ENCODE data around the gene STK36. TPM values are rescaled to one million over a fixed set of nuclear protein-coding genes. Genes with fewer than 3 reads are reported as not detected.

The STK36 gene
- total RNA-seq, 1 experiment from 2014 or later: 47.7 TPM

- TF ChIP-seq E2F5 (CRISPR knock-in tag; IDR thresholded peaks at IDR 0.05) (peak; percentile 91), TEAD1 (CRISPR knock-in tag; IDR thresholded peaks at IDR 0.05) (0 out of 2 replicates have a peak, but pooled peaks have one; percentile 20), ZBTB43 (CRISPR knock-in tag; IDR thresholded peaks at IDR 0.05) (no peak)
Measured at GRCh38 chr2:218659258-218659987, 12.5 kb upstream of the STK36 start, which contains the start of the genes BCS1L and ZNF142 (continued).

GRCh38 chr2:218659988-218660358, 11.9 kb upstream of the STK36 start:
- ChIA-PET CTCF (interaction anchor here (0.6 to 2.8 kb wide), 11 partner anchors 12 to 824 kb away, joined by 3 to 26 read pairs (median 7); partner anchors contain the start of genes PLCD4, RNF25, STK36 and TTLL4), POLR2A (interaction anchor here (0.6 to 2.3 kb wide), 11 partner anchors 9 to 401 kb away, joined by 3 to 24 read pairs (median 5); partner anchors contain the start of genes RNF25 and STK36)
- H3K27ac Mint-ChIP-seq: peak overlapping the region; percentile 71; the same call in 1 of the 2 replicates
- H3K4me1 Mint-ChIP-seq: peaks cover 9% of the 10 kb centered on the region
- TF ChIP-seq ZNF671 (CRISPR knock-in tag; IDR thresholded peaks at IDR 0.05) (no peak), ZNF232 (CRISPR knock-in tag; IDR thresholded peaks at IDR 0.05) (0 out of 2 replicates have a peak, but pooled peaks have one; percentile 7)
- H3K4me3 Mint-ChIP-seq: peak overlapping the region; percentile 93
- DNase-seq (ENCODE audit: low spot score) (no peak), ATAC-seq (no peak)
- H3K9me3 Mint-ChIP-seq: no peaks in the 10 kb centered on the region
- H3K27me3 Mint-ChIP-seq (ENCODE audit: low read depth): no peaks in the 10 kb centered on the region
- H3K36me3 Mint-ChIP-seq: peaks cover 44% of the 10 kb centered on the region

GRCh38 chr2:218662377-218662776, 9.5 kb upstream of the STK36 start:
- ChIA-PET CTCF (no interaction called here), POLR2A (no interaction called here)
- DNase-seq (ENCODE audit: low spot score): no peak
- peaks cover 52% of the 10 kb centered on the region for H3K36me3 Mint-ChIP-seq
- H3K27me3 Mint-ChIP-seq (ENCODE audit: low read depth): no peaks in the 10 kb centered on the region
- H3K4me1 Mint-ChIP-seq: peaks cover 9% of the 10 kb centered on the region
- ATAC-seq: no peak
- H3K27ac Mint-ChIP-seq: no peak overlapping the region
- no peak overlapping the region for H3K4me3 Mint-ChIP-seq
- no peaks in the 10 kb centered on the region for H3K9me3 Mint-ChIP-seq
- TF ChIP-seq TEAD1 (CRISPR knock-in tag; IDR thresholded peaks at IDR 0.05): no peak
- TF ChIP-seq IRF2 (CRISPR knock-in tag; IDR thresholded peaks at IDR 0.05; ENCODE audit: borderline replicate concordance, low read depth): no peak
- TF ChIP-seq MYBL2 (CRISPR knock-in tag; IDR thresholded peaks at IDR 0.05): no peak
- no peak for TF ChIP-seq RELA (CRISPR knock-in tag; IDR thresholded peaks at IDR 0.05; ENCODE audit: borderline replicate concordance)
- no peak for TF ChIP-seq ARID4B (CRISPR knock-in tag; IDR thresholded peaks at IDR 0.05; ENCODE audit: borderline replicate concordance)
- TF ChIP-seq CREB1 (CRISPR knock-in tag; IDR thresholded peaks at IDR 0.05): no peak
- no peak for TF ChIP-seq JAZF1 (CRISPR knock-in tag; IDR thresholded peaks at IDR 0.05)
- no peak for TF ChIP-seq JUN (CRISPR knock-in tag; IDR thresholded peaks at IDR 0.05)
- TF ChIP-seq ATF3 (CRISPR knock-in tag; conservative IDR thresholded peaks at IDR 0.05): no peak
- no peak for TF ChIP-seq SMAD3 (CRISPR knock-in tag; IDR thresholded peaks at IDR 0.05; ENCODE audit: borderline replicate concordance)
- no peak for TF ChIP-seq TCF7 (CRISPR knock-in tag; IDR thresholded peaks at IDR 0.05; ENCODE audit: low read depth)
- TF ChIP-seq ATF6 (CRISPR knock-in tag; IDR thresholded peaks at IDR 0.05): no peak
- TF ChIP-seq GTF2I (CRISPR knock-in tag; conservative IDR thresholded peaks at IDR 0.05): no peak
- no peak for TF ChIP-seq E2F5 (CRISPR knock-in tag; IDR thresholded peaks at IDR 0.05)
- TF ChIP-seq AFF4 (CRISPR knock-in tag; IDR thresholded peaks at IDR 0.05; ENCODE audit: borderline replicate concordance): no peak

Data from WTC11 (cell line).